GM10248 (cell line): ENCODE data around the gene SALL4.
"Not testable (repeated sequence)": the region's sequence is repeated elsewhere in the genome, so short reads cannot be mapped to it uniquely, and the experiment has no call there.

ENCODE experiments used
- CTCF ChIA-PET: fragments of 300-600 bp; sonication (Branson Sonifier 250); formaldehyde crosslinking; extraction: SDS; loops from one replicate; lab custom pipeline; 2021; ENCODE audit warnings: antibody characterized with exemption; lab: Yijun Ruan, JAX
- POLR2A ChIA-PET: fragments of 350-650 bp; sonication (Branson Sonifier 250); formaldehyde crosslinking; extraction: SDS; loops from one replicate; lab custom pipeline; 2020; ENCODE audit warnings: antibody characterized with exemption; lab: Yijun Ruan, JAX
- DNase-seq: peaks from one replicate; pipeline ENCODE4 v3.0.0; 2012; ENCODE audit errors: extremely low spot score
- TF ChIP-seq, protein P1 (sequence below): IDR thresholded peaks from 2 replicates; pipeline ENCODE4 v1.5.1; 2012; ENCODE audit warnings: mild to moderate bottlenecking, low read depth; ENCODE audit errors: extremely low read depth, missing control alignments, control extremely low read depth

SALL4 gene

DNA sequence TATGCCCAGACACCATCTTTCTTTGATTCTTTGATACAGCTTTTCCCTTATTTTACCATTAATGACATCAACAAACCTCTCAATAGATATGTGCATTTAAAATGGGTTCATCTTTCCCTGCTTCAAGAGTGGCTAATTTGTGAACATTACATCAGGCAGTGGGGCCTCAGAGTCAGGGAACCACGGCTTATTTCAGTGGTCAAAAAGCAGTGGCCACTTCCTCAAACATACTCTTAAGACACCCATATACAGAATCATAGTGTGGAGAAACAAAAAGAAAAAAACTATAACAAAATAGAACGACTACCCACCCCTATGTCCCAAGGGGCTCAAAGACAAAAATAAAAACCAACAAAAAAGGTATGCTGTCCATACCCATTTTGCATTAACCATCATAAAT is 12.9 kb downstream of the SALL4 start:
- DNase-seq: no peak
- POLR2A ChIA-PET: no interaction called here
- TF ChIP-seq, protein P1, sequence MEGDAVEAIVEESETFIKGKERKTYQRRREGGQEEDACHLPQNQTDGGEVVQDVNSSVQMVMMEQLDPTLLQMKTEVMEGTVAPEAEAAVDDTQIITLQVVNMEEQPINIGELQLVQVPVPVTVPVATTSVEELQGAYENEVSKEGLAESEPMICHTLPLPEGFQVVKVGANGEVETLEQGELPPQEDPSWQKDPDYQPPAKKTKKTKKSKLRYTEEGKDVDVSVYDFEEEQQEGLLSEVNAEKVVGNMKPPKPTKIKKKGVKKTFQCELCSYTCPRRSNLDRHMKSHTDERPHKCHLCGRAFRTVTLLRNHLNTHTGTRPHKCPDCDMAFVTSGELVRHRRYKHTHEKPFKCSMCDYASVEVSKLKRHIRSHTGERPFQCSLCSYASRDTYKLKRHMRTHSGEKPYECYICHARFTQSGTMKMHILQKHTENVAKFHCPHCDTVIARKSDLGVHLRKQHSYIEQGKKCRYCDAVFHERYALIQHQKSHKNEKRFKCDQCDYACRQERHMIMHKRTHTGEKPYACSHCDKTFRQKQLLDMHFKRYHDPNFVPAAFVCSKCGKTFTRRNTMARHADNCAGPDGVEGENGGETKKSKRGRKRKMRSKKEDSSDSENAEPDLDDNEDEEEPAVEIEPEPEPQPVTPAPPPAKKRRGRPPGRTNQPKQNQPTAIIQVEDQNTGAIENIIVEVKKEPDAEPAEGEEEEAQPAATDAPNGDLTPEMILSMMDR: no peak
- CTCF ChIA-PET: interaction anchor here (1.1 to 1.9 kb wide), 3 partner anchors 10 to 88 kb away, joined by 3 to 6 read pairs (median 3); no protein-coding TSS in a partner anchor

DNA sequence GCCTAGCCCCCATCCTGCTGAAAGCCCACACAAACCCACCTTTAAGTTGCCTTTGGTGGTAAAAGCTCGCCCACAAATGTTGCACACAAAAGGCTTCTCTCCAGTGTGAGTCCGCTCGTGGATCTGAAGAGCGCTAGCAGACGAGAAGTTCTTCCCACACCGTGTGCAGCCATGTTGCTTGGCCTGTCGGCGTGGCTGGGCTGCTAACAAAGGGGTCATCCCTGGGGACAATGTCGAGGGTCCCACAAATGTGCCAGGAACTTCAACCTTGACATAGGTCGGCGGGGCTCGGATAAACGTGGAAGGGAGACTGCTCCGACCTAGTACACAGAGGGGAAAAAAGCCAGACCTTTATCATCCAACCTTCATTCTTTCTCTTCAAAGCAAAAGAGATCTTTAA is 13.5 kb downstream of the SALL4 start:
- no peak for DNase-seq
- TF ChIP-seq, protein P1: no peak
- ChIA-PET CTCF (interaction anchor here (1.2 to 1.9 kb wide), 3 partner anchors 11 to 88 kb away, joined by 3 to 6 read pairs (median 3); no protein-coding TSS in a partner anchor), POLR2A (no interaction called here)

GRCh38 chr20:51784299-51784698 is 18.0 kb downstream of the SALL4 start:
- TF ChIP-seq, protein P1: no peak
- POLR2A ChIA-PET: no interaction called here
- no peak for DNase-seq
- CTCF ChIA-PET: interaction anchor here (1.8 kb wide), 1 partner anchor 9 kb away, joined by 6 read pairs; no protein-coding TSS in a partner anchor

- DNase-seq, POLR2A ChIA-PET: not testable (repeated sequence)
- CTCF ChIA-PET: interaction anchor here (0.6 kb wide), 1 partner anchor 9 kb away, joined by 3 read pairs; no protein-coding TSS in a partner anchor
Observed at GRCh38 chr20:51778229-51778759, 24.0 kb downstream of the SALL4 start.

DNA sequence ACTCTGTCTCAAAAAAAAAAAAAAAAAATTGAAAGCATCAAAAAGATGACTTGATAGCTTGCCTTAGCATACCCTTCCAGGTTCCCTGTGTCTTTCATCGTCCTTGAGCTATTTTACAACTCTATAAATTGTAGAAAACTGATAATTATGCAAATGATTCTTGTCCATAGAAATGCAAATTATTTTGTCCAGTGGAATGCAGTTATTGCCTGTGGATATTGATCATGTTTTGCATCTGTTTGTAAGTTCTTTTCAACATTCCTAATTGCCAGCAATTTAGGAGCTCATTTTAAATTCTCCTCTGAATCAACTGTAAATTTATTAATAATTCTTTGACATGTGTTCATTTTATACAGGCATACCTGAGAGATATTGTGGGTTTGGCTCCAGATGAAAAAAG is 27.1 kb downstream of the SALL4 start:
- ChIA-PET POLR2A (no interaction called here), CTCF (interaction anchor here (1.0 to 1.7 kb wide), 3 partner anchors 10 to 25 kb away, joined by 3 to 6 read pairs (median 4); no protein-coding TSS in a partner anchor)
- TF ChIP-seq, protein P1: no peak
- no peak for DNase-seq

- ChIA-PET CTCF (no interaction called here), POLR2A (no interaction called here)
- no peak for DNase-seq
- TF ChIP-seq, protein P1: no peak
Observed at GRCh38 chr20:51772236-51772635, 30.1 kb downstream of the SALL4 start.

GRCh38 chr20:51769976-51770615 is 32.2 kb downstream of the SALL4 start:
- POLR2A ChIA-PET: no interaction called here
- DNase-seq: no peak
- CTCF ChIA-PET: interaction anchor here (0.6 kb wide), 1 partner anchor 8 kb away, joined by 3 read pairs; no protein-coding TSS in a partner anchor
- TF ChIP-seq, protein P1: no peak
